Islet precursor cell (in vitro differentiated cells): ENCODE results near the gene F11R.
"Not testable (repeated sequence)": the region's sequence is repeated elsewhere in the genome, so short reads cannot be mapped to it uniquely, and the experiment has no call there.

Experiments used
- DNase-seq: peaks from one replicate; pipeline ENCODE4 v3.0.0-alpha.2; 2018

F11R gene

GRCh38 chr1:160956966-160957365 is 64.0 kb downstream of the F11R start:
- no peak for DNase-seq

DNA sequence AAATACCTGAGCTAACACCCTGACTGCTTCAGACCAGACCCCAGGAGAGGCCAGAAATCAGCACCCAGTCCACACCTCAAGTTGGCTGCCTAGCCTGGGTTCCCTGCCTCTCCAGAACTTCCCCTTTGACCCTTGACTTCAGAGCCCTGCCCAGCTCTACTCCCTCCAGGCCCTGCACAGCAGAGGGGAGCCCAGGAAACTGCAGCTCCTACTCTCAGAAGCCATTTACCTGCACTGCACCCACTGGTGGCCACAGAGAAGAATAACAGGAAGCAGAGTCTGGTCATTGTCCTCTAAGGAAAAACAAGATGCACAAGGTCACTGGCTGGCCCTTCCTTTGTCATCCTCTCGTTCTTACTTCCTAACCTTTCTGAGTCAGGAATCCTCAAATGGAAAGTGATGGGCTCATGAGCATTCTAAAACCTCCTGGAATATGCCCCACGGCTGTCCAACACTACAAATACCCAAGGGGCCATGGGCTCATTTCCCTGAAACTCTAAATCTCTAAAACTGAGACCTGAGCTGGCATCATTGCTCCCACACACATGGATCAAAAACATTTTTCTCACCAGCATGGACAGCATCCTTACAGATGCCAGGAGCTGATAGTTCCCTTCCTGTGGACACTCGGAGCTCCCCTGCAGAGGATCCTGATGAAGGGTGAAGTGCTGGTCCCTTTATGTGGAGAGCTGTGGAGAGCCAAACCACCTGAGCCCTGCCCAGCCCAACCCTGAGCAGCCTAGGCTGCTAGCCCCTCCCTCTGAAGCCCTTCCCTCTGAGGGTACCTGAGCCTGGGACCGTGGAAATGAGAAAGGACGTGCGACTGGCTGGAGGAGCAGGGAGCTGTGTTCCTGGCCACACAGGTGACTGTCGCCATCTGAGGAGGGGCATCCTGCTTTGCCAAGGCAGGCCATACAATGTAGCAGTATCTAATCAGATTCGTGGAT is 66.5 kb downstream of the F11R start, which contains the start of gene ITLN2:
TSS of gene ITLN2 (minus strand) at position 652 of the 947 bp plus-strand sequence. CDS start at position 584, 68 bp downstream.
- DNase-seq: peak; percentile 86

- no peak for DNase-seq
Measured at GRCh38 chr1:160953030-160953429, 67.9 kb downstream of the F11R start.

DNA sequence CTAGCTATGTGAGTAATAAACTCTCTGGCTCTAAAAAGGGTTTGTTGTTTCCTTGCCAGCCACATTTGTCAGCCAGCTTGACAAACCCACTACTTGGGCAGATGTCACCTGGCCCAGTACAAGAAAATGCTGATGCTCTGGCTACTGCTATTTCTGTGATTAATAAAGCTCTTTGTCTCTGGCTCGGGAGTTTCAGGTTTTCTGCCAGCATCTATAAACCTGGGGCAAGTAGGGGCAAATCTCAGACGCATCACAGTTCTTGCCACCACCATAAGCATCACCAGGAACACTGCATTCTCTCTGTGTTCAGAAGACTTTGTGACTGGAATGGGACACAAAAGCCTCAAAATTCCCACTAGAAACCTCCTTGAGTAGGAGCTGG is 68.8 kb downstream of the F11R start:
- no peak for DNase-seq

GRCh38 chr1:160951443-160952128 is 69.4 kb downstream of the F11R start:
- peak; percentile 83 for DNase-seq

- no peak for DNase-seq
Measured at GRCh38 chr1:160950657-160951056, 70.3 kb downstream of the F11R start.

DNA sequence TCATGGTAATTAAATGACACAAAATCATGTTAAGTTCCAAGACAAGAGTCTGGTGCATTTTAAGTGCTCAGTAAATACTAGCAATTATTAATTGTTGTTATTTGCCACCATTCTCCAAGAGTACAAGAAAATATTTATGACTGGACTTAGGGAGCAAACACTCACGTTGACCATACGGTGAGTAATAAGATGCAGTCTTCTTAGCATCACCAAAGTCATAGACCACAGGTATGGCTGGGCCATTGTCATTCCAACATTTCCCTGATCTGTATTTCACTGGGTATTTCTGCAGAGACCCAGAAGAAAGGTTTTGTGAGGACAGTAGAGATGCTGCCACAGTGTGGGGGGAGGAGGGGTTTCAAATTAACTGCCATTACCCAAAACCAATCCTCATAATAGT is 71.1 kb downstream of the F11R start:
- DNase-seq: no peak

- DNase-seq: peak; percentile 82
Measured at GRCh38 chr1:160949216-160949880, 71.6 kb downstream of the F11R start.

DNA sequence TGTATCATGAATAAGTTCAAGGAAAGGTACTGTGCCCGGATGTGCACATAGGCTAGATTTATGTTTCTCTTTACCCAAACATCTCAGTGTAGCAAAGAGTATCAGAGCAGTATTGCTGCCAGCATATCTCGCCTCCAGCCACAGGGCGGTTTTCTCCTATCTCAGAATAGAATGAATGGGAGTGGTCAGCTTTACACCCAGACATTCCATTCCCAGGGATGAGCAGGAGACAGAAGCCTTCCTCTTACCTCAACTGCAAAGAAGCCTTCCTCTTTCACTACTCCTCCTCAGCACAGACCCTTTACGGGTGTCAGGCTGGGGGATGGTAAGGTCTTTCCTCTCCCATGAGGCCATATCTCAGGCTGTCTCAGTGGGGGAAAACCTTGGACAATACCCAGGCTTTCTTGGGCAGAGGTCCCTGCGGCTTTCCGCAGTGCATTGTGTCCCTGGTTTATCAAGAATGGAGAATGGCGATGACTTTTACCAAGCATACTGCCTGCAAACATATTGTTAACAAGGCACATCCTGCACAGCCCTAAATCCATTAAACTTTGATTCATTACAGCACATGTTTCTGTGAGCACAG is 73.7 kb downstream of the F11R start:
- peak; percentile 83 for DNase-seq

GRCh38 chr1:160945881-160946280 is 75.1 kb downstream of the F11R start:
- DNase-seq: not testable (repeated sequence)
